Mesenteric fat pad (tissue), 1 donor: Measurements from ENCODE around the gene LAMA4. TPM values are rescaled to one million over a fixed set of nuclear protein-coding genes. Genes with fewer than 3 reads are reported as not detected.

ENCODE experiments used
- DNase-seq: peaks from one replicate; pipeline ENCODE4 v3.0.0-alpha.2; 2020; ENCODE audit warnings: low spot score
- long read RNA-seq: library from polyadenylated mRNA; unstranded; transcript quantifications from one replicate; pipeline ENCODE4 v2.0.0, GENCODE V29; 2020
- total RNA-seq: library from RNA; stranded (reverse); fragmentation: NEBNext Ultra II Directional; extraction: Animal tissue kit (Norgen Biotek cat#: 25700); gene quantifications from one replicate; pipeline ENCODE4 v1.2.1, GENCODE V29; 2021
- donor health status: DM: yes; HTN: yes; CAD: no.

Gene LAMA4
- total RNA-seq, result 418 TPM
- long read RNA-seq, transcript LAMA4-203 (2 exons, 1,061 nt), result major isoform, 16 of 227 reads
- long read RNA-seq, transcript LAMA4-209 (2 exons, 645 nt), result minor isoform, 5 of 227 reads
- long read RNA-seq, partial matches to known transcripts, result 159 of 227 reads
- long read RNA-seq, other reads (novel, unspliced or antisense), result 46 of 227 reads

GRCh38 chr6:112253841-112254816 is at the start of gene LAMA4:
Gene LAMA4 (minus strand): TSS chr6:112254567. CDS start chr6:112254150, 417 bp downstream.
- DNase-seq, result no peak

GRCh38 chr6:112302142-112302705 is 47.9 kb upstream of the LAMA4 start:
- no peak for DNase-seq

GRCh38 chr6:112300896-112301295 is 46.5 kb upstream of the LAMA4 start:
- no peak for DNase-seq

- no peak for DNase-seq
These were observed 44.5 kb upstream of the LAMA4 start for GRCh38 chr6:112298816-112299281.

GRCh38 chr6:112298021-112298745 is 43.8 kb upstream of the LAMA4 start:
- no peak for DNase-seq

GRCh38 chr6:112296694-112297093 is 42.3 kb upstream of the LAMA4 start:
- no peak for DNase-seq

GRCh38 chr6:112296122-112296521 is 41.8 kb upstream of the LAMA4 start:
- DNase-seq, result no peak

- DNase-seq, result no peak
These were observed 36.9 kb upstream of the LAMA4 start for GRCh38 chr6:112291161-112291762.

GRCh38 chr6:112289038-112289566 is 34.7 kb upstream of the LAMA4 start:
- no peak for DNase-seq

GRCh38 chr6:112288475-112288874 is 34.1 kb upstream of the LAMA4 start:
- no peak for DNase-seq

- DNase-seq, result no peak
These were observed 33.3 kb upstream of the LAMA4 start for GRCh38 chr6:112287577-112288225.

- DNase-seq, result no peak
These were observed 32.3 kb upstream of the LAMA4 start for GRCh38 chr6:112286500-112287144.

- no peak for DNase-seq
These were observed 31.6 kb upstream of the LAMA4 start for GRCh38 chr6:112286010-112286409.

- no peak for DNase-seq
These were observed 30.2 kb upstream of the LAMA4 start for GRCh38 chr6:112284603-112285002.

- no peak for DNase-seq
These were observed 29.3 kb upstream of the LAMA4 start for GRCh38 chr6:112283621-112284020.

- DNase-seq, result no peak
These were observed 27.7 kb upstream of the LAMA4 start for GRCh38 chr6:112281821-112282615.

GRCh38 chr6:112279031-112279935 is 24.9 kb upstream of the LAMA4 start:
- DNase-seq, result no peak

- DNase-seq, result no peak
These were observed 21.0 kb upstream of the LAMA4 start for GRCh38 chr6:112275365-112275764.
